ENCODE measurements around the gene MOAP1.
"Not testable (repeated sequence)": the region's sequence is repeated elsewhere in the genome, so short reads cannot be mapped to it uniquely, and the experiment has no call there.

DNA sequence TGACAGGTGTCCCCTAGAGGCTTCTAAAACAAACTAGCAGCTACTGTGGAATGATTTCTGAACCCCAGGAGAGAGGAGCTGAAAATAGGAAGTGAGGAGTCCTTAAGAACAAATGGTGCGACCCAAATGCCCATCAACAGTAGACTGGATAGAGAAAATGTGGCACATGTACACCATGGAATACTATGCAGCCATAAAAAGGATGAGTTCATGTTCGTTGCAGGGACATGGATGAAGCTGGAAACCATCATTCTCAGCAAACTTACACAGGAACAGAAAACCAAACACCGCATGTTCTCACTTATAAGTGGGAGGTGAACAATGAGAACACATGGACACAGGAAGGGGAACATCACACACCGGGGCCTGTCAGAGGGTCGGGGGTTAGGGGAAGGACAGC is 48.4 kb upstream of the MOAP1 start:
- TF ChIP-seq EZH2 (IDR thresholded peaks at IDR 0.05; ENCODE audit: borderline replicate concordance, low read depth, low read length, severe bottlenecking); CTCF (IDR thresholded peaks at IDR 0.05; ENCODE audit: borderline replicate concordance, extremely low read depth, low read length, poor library complexity, severe bottlenecking): not testable (repeated sequence)

All from DND-41 (cell line).